Measurements from ENCODE around the gene FGGY. TPM values are rescaled to one million over a fixed set of nuclear protein-coding genes. Genes with fewer than 3 reads are reported as not detected.

Gene FGGY
- total RNA-seq, 1 experiment from 2014 or later = 14.6 TPM

GRCh38 chr1:59596956-59597355 is 300.1 kb downstream of the FGGY start:
- Histone ChIP-seq H3K79me1 (ENCODE audit: insufficient read depth, low read depth, low read length, poor library complexity, severe bottlenecking) (no peaks in the 10 kb centered on the region), H3K9me3 (ENCODE audit: control insufficient read depth, low read depth, low read length) (no peaks in the 10 kb centered on the region), H2BK5ac (ENCODE audit: insufficient read length, low read length) (no peak overlapping the region), H2AK5ac (ENCODE audit: insufficient read length, low read length) (no peak overlapping the region), H3K23ac (ENCODE audit: insufficient read length, low read depth, low read length) (no peak overlapping the region), H2BK20ac (ENCODE audit: low read depth, low read length, poor library complexity, severe bottlenecking) (no peak overlapping the region), H3K18ac (ENCODE audit: insufficient read length, low read depth, low read length) (no peak overlapping the region), H3K4me1 (ENCODE audit: insufficient read depth, low read length) (peaks cover 3% of the 10 kb centered on the region; the same call in 1 of the 2 replicates), H3K4ac (ENCODE audit: low read depth, low read length) (no peak overlapping the region), H3K9ac (ENCODE audit: extremely low read depth, insufficient read length, low read length) (no peak overlapping the region), H4K8ac (replicated peaks; ENCODE audit: insufficient read length, low read depth, low read length) (no peak overlapping the region), H3K27me3 (ENCODE audit: insufficient read depth, low read length) (no peaks in the 10 kb centered on the region), H4K91ac (ENCODE audit: insufficient read length, low read depth, low read length) (no peak overlapping the region), H3K27ac (ENCODE audit: insufficient read length, low read depth, low read length) (no peak overlapping the region), H3K4me2 (ENCODE audit: insufficient read depth, insufficient read length, low read length) (no peak overlapping the region), H3K79me2 (ENCODE audit: insufficient read depth, low read length) (no peaks in the 10 kb centered on the region), H3T11ph (ENCODE audit: low read length) (no peak overlapping the region), H2BK12ac (ENCODE audit: insufficient read length, low read depth, low read length) (no peak overlapping the region), H4K5ac (ENCODE audit: insufficient read length, low read depth, low read length) (no peak overlapping the region), H2BK15ac (ENCODE audit: low read depth, low read length) (no peak overlapping the region), H4K20me1 (ENCODE audit: control insufficient read depth, insufficient read depth, insufficient read length) (no peaks in the 10 kb centered on the region), H3K56ac (ENCODE audit: insufficient read length, low read depth, low read length) (no peak overlapping the region), H2BK120ac (ENCODE audit: low read depth, low read length, poor library complexity, severe bottlenecking) (no peak overlapping the region), H3K23me2 (ENCODE audit: insufficient read length, low read depth, low read length, poor library complexity, severe bottlenecking) (no peaks in the 10 kb centered on the region), H3K14ac (ENCODE audit: insufficient read depth, low read length) (no peak overlapping the region), H2AFZ (ENCODE audit: low read length) (no peak overlapping the region)
- Mint-ChIP-seq H3K27me3 (ENCODE audit: low read depth) (no peaks in the 10 kb centered on the region), H3K4me3 (no peak overlapping the region), H3K4me1 (peaks cover 20 to 21% of the 10 kb centered on the region in 2 experiments), H3K27ac (peak overlapping the region in 1 of 3 experiments; percentile 25; a peak in 1 of 7 replicates), H3K36me3 (ENCODE audit: insufficient read depth in 1 of 3, low read depth in 3 of 3) (no peaks in the 10 kb centered on the region), H3K9me3 (no peaks in the 10 kb centered on the region)
- no peak for TF ChIP-seq CTCF (conservative IDR thresholded peaks at IDR 0.05)
- no peak for DNase-seq
- no CpG with 5 or more reads among the region's 1 CpG for WGBS (ENCODE audit: extremely low coverage, insufficient read length, low lambda C conversion rate)
